ENCODE measurements around the gene HEXD.
"Not testable (repeated sequence)": the region's sequence is repeated elsewhere in the genome, so short reads cannot be mapped to it uniquely, and the experiment has no call there.

HEXD gene

GRCh38 chr17:82442643-82443464 is 24.7 kb downstream of the HEXD start:
- DNase-seq = no peak

GRCh38 chr17:82443465-82444283 is 25.5 kb downstream of the HEXD start:
- DNase-seq = no peak

GRCh38 chr17:82444284-82444893 is 26.2 kb downstream of the HEXD start:
- DNase-seq = no peak

- DNase-seq = no peak
Observed at GRCh38 chr17:82444941-82445521, 26.9 kb downstream of the HEXD start.

GRCh38 chr17:82445542-82445941 is 27.4 kb downstream of the HEXD start:
- DNase-seq = no peak

GRCh38 chr17:82446124-82446523 is 28.0 kb downstream of the HEXD start:
- DNase-seq = no peak

- DNase-seq = no peak
Observed at GRCh38 chr17:82446649-82447048, 28.5 kb downstream of the HEXD start.

- DNase-seq = no peak
Observed at GRCh38 chr17:82447876-82448275, 29.7 kb downstream of the HEXD start.

- DNase-seq = peak; percentile 55 to 75
Observed at GRCh38 chr17:82449131-82449882, 31.2 kb downstream of the HEXD start.

GRCh38 chr17:82449883-82450356 is 31.8 kb downstream of the HEXD start:
- DNase-seq = no peak

- peak; percentile 92 to 97 for DNase-seq
Observed at GRCh38 chr17:82450357-82451106, 32.4 kb downstream of the HEXD start, which contains the start of gene CYBC1. CYBC1 (minus strand) TSS chr17:82450752; CDS start chr17:82449254, 1,498 bp downstream.

- DNase-seq = no peak
Observed at GRCh38 chr17:82452162-82452561, 34.0 kb downstream of the HEXD start.

GRCh38 chr17:82453151-82453550 is 35.0 kb downstream of the HEXD start:
- DNase-seq = not testable (repeated sequence)

- DNase-seq = not testable (repeated sequence)
Observed at GRCh38 chr17:82453706-82454105, 35.6 kb downstream of the HEXD start.

- peak in 1 of 2 experiments; percentile 51 for DNase-seq
Observed at GRCh38 chr17:82457073-82457928, 39.2 kb downstream of the HEXD start.

- peak; percentile 94 to 97 for DNase-seq
Observed at GRCh38 chr17:82457929-82458178, 39.7 kb downstream of the HEXD start.

- peak; percentile 99 to 100 for DNase-seq
Observed at GRCh38 chr17:82458179-82458884, 40.2 kb downstream of the HEXD start, which contains the start of gene NARF. NARF (plus strand) TSS chr17:82458741; CDS start chr17:82458804, 63 bp downstream.

- peak in 1 of 2 experiments; percentile 40 for DNase-seq
Observed at GRCh38 chr17:82458885-82459424, 40.8 kb downstream of the HEXD start.

- DNase-seq = not testable (repeated sequence)
Observed at GRCh38 chr17:82459936-82460335, 41.8 kb downstream of the HEXD start.
